Gastroesophageal sphincter (tissue), 4 donors: Measurements from ENCODE around the gene TENM3. TPM values are rescaled to one million over a fixed set of nuclear protein-coding genes. Genes with fewer than 3 reads are reported as not detected.

ENCODE experiments used
- ATAC-seq: fragments of 150-250 bp; one replicate; pipeline ENCODE4 v1.9.1; 2016; ENCODE audit warnings: mild to moderate bottlenecking, moderate library complexity
- H3K27ac ChIP-seq, 4 donors: fragments of 200-600 bp; sonication (generic) in 3 of 4; 1 replicate in 3 of 4; 2 replicates in 1 of 4; pipeline ENCODE4 v1.5.1; 2016 to 2019
- H3K27me3 ChIP-seq: fragments of 200-600 bp; sonication (generic); one replicate; pipeline ENCODE4 v1.5.1; 2019
- H3K36me3 ChIP-seq, 2 donors: fragments of 200-600 bp; sonication (generic); one replicate each; pipeline ENCODE4 v1.5.1; 2019; ENCODE audit warnings: control low read depth in 1 of 2
- H3K4me1 ChIP-seq, 3 donors: fragments of 200-600 bp; sonication (generic); 1 replicate in 2 of 3; 2 replicates in 1 of 3; pipeline ENCODE4 v1.5.1; 2016 to 2019; ENCODE audit warnings: control low read depth in 2 of 3
- H3K4me3 ChIP-seq, 2 donors: fragments of 200-600 bp; sonication (generic); one replicate each; pipeline ENCODE4 v1.5.1; 2019; ENCODE audit warnings: mild to moderate bottlenecking in 1 of 2, moderate library complexity in 1 of 2
- H3K9me3 ChIP-seq, 3 donors: fragments of 200-600 bp; sonication (generic); one replicate each; pipeline ENCODE4 v1.5.1; 2017 to 2019; ENCODE audit warnings: control low read depth in 2 of 3
- CTCF ChIP-seq, 4 experiments: fragments of 200-600 bp in 2 of 4; fragments of 450-650 bp in 2 of 4; sonication (generic) in 1 of 4; IDR thresholded peaks; one replicate each; pipeline ENCODE4 v1.5.1; 2017 to 2019; ENCODE audit warnings: antibody characterized with exemption in 4 of 4, mild to moderate bottlenecking in 2 of 4, moderate library complexity in 2 of 4
- EP300 ChIP-seq: sonication (generic); formaldehyde crosslinking; IDR thresholded peaks from one replicate; pipeline ENCODE4 v1.6.1; 2017; ENCODE audit warnings: antibody characterized with exemption, mild to moderate bottlenecking
- POLR2A ChIP-seq, 2 donors: fragments of 450-650 bp; IDR thresholded peaks; one replicate each; pipeline ENCODE4 v1.6.1; 2017; ENCODE audit warnings: antibody characterized with exemption in 2 of 2, mild to moderate bottlenecking in 2 of 2, moderate library complexity in 1 of 2
- POLR2AphosphoS5 ChIP-seq: sonication (generic); formaldehyde crosslinking; IDR thresholded peaks from one replicate; pipeline ENCODE4 v1.6.1; 2017; ENCODE audit warnings: antibody characterized with exemption
- WGBS, 2 donors: methylation state at CpG; one replicate each; pipeline ENCODE4 v1.1.5; 2018; ENCODE audit warnings: low coverage in 1 of 2; 5-methylcytosine and 5-hydroxymethylcytosine counted together
- total RNA-seq, 4 donors: library from RNA; depleted of rRNA; stranded (reverse); fragments of >200 nt; gene quantifications; one replicate each; pipeline ENCODE4 v1.1.0, GENCODE V29; 2016

Gene TENM3
- total RNA-seq, 4 donors from 2014 or later: 8.2 to 39.9 (median 15.8) TPM

- no peak for ATAC-seq
- Histone ChIP-seq H3K36me3 (no peaks in the 10 kb centered on the region), H3K9me3 (no peaks in the 10 kb centered on the region), H3K27ac (no peak overlapping the region), H3K27me3 (no peaks in the 10 kb centered on the region), H3K4me1 (no peaks in the 10 kb centered on the region), H3K4me3 (no peak overlapping the region)
- WGBS, 2 donors: 88 to 90% methylated on average over 5 to 8 of the region's 9 CpGs
- TF ChIP-seq EP300 (no peak), POLR2A (IDR thresholded peaks at IDR 0.05) (no peak), POLR2AphosphoS5 (no peak), CTCF (IDR thresholded peaks at IDR 0.05) (no peak)
Observed at GRCh38 chr4:182829196-182829595, 586.0 kb downstream of the TENM3 start.

DNA sequence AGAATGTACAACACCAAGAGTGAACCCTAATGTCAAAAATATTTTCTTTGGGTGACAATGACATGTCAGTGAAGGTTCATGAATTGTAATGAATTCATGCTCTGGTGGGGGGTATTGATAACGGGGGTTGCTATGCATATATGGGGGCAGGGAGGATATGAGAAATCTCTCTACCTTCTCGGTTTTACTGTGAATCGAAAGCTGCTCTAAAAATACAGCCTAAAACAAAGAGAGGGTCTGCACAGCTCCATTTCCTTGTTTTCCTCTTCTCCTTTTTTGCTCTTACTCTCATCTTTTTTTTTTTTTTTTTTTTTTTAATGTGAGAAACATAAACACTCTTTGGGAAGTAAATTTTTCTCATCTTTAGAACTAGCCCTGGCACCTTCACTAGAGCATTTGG, 588.2 kb downstream of the TENM3 start:
- Histone ChIP-seq H3K36me3 (no peaks in the 10 kb centered on the region), H3K27ac (no peak overlapping the region), H3K4me3 (no peak overlapping the region), H3K4me1 (no peaks in the 10 kb centered on the region), H3K9me3 (no peaks in the 10 kb centered on the region), H3K27me3 (peaks cover 17% of the 10 kb centered on the region)
- ATAC-seq: no peak
- TF ChIP-seq EP300: no peak
- no peak for TF ChIP-seq POLR2A (IDR thresholded peaks at IDR 0.05)
- TF ChIP-seq POLR2AphosphoS5: no peak
- no peak for TF ChIP-seq CTCF (IDR thresholded peaks at IDR 0.05)
- 69 to 93% methylated on average over 3 of the region's 3 CpGs for WGBS, 2 donors

DNA sequence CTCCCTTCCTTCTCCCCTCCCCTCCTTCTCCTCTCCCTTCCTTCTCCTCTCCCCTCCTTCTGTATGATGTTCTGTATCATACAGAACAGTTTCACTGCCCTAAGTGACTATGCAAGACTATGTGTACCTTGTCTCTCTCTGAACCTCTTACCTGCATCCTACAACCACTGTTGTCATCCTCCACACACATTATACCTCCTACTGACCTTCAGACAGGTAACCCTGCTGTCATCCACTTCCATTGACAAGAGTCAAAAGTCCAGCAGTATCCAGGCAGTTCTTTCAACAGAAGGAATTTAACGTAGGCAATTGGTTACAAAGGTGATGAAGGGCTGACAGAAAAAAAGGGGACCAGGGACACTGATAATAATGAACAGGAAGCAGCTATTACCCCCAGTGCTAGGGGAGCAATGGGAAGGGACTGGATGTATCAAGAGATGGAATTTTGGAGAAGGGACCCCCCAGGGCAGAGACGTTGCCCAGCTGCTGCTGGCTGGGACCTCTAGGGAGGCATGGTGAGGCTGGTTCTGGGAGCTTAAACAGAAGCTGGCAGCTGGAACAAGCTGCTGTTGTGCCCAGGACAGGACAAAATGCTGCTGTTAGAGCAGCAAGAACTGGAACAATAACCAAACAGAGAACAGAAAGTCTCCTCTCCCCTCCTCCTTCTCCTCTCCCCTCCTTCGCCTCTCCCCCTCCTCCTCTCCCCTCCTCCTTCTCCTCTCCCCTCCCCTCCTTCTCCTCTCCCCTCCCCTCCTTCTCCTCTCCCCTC, 589.3 kb downstream of the TENM3 start:
- WGBS, 2 donors: 65% methylated on average over 2 of the region's 3 CpGs; no CpG with 5 or more reads in 1 of the 2 donors
- no peak for ATAC-seq

DNA sequence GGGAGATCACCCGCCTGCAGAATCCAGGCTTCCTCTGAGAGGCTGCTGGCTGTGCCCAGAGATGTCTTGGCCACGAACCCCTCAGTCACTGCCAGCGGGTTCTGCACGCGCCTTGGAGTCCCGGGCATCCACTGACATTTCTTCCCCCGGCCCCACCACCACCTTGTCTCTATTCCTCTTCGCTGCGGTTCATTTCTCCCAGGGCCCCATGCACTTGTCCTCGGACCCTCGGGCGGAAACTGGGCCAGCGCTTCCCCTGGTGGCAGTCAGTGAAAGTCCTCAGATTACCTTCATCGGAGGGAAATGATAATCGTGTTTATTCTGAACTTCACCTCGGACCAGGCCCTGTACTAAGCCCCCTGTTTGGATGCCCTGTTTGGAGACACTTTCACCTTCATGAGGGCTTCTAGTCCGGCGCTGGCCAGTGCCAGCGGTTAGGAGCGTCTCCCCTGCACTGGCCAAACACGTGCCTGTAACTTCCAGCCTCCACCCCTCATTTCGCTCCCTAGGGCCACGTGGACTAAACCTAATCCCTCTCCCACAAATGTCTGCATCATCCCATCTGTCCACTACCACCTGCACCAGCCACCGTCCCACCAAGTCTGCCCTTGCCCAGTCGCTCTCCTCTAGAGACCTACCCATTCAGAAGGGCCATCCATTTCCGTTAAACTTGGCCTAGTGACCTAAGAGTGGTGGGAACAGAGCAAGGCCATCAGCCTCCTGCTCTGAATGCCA, 592.0 kb downstream of the TENM3 start:
- H3K36me3 ChIP-seq: no peaks in the 10 kb centered on the region
- TF ChIP-seq EP300 (no peak), POLR2A (IDR thresholded peaks at IDR 0.05) (no peak), CTCF (IDR thresholded peaks at IDR 0.05) (no peak), POLR2AphosphoS5 (no peak)
- H3K4me1 ChIP-seq: no peaks in the 10 kb centered on the region
- no peak overlapping the region for H3K4me3 ChIP-seq
- H3K27ac ChIP-seq: no peak overlapping the region
- peaks cover 31% of the 10 kb centered on the region for H3K27me3 ChIP-seq
- no peaks in the 10 kb centered on the region for H3K9me3 ChIP-seq
- no peak for ATAC-seq
- WGBS, 2 donors: 63 to 79% methylated on average over 11 to 20 of the region's 26 CpGs

More for the DNA sequence above, 589.3 kb downstream of the TENM3 start:
- H3K4me3 ChIP-seq: no peak overlapping the region
- H3K36me3 ChIP-seq: no peaks in the 10 kb centered on the region
- H3K27ac ChIP-seq: no peak overlapping the region
- H3K4me1 ChIP-seq: no peaks in the 10 kb centered on the region
- no peaks in the 10 kb centered on the region for H3K9me3 ChIP-seq
- peaks cover 26% of the 10 kb centered on the region for H3K27me3 ChIP-seq
- TF ChIP-seq CTCF (IDR thresholded peaks at IDR 0.05): no peak
- TF ChIP-seq POLR2A (IDR thresholded peaks at IDR 0.05): no peak
- no peak for TF ChIP-seq EP300
- TF ChIP-seq POLR2AphosphoS5: no peak

- Histone ChIP-seq H3K4me1 (no peaks in the 10 kb centered on the region), H3K9me3 (no peaks in the 10 kb centered on the region), H3K27ac (no peak overlapping the region), H3K4me3 (no peak overlapping the region), H3K36me3 (no peaks in the 10 kb centered on the region), H3K27me3 (peaks cover 31% of the 10 kb centered on the region)
- 81 to 86% methylated on average over 4 to 9 of the region's 12 CpGs for WGBS, 2 donors
- TF ChIP-seq EP300 (no peak), POLR2AphosphoS5 (no peak), CTCF (IDR thresholded peaks at IDR 0.05) (no peak), POLR2A (IDR thresholded peaks at IDR 0.05) (no peak)
- ATAC-seq: no peak
Observed at GRCh38 chr4:182837831-182838230, 594.6 kb downstream of the TENM3 start.
